NCI-H82 (cell line): ENCODE data around the gene PAK6.

Source experiments
- DNase-seq: peaks from one replicate; lab custom pipeline; 2025; lab: John Stamatoyannopoulos, UW

Gene PAK6

GRCh38 chr15:40293006-40293405 lies 54.1 kb downstream of the PAK6 start:
- no peak for DNase-seq

- DNase-seq, result no peak
These were observed 55.3 kb downstream of the PAK6 start for GRCh38 chr15:40293905-40294895.

- no peak for DNase-seq
These were observed 56.4 kb downstream of the PAK6 start for GRCh38 chr15:40295297-40295696.

GRCh38 chr15:40295877-40296560 lies 57.2 kb downstream of the PAK6 start:
- peak; percentile 16 for DNase-seq

GRCh38 chr15:40296561-40297230 lies 57.8 kb downstream of the PAK6 start:
- DNase-seq, result peak; percentile 74

- no peak for DNase-seq
These were observed 58.5 kb downstream of the PAK6 start for GRCh38 chr15:40297356-40297755.

- DNase-seq, result no peak
These were observed 59.5 kb downstream of the PAK6 start for GRCh38 chr15:40298216-40298935.

- no peak for DNase-seq
These were observed 61.5 kb downstream of the PAK6 start for GRCh38 chr15:40300367-40300766.

- DNase-seq, result no peak
These were observed 61.9 kb downstream of the PAK6 start for GRCh38 chr15:40300771-40301170.

GRCh38 chr15:40301467-40302179 lies 62.8 kb downstream of the PAK6 start:
- DNase-seq, result no peak

- no peak for DNase-seq
These were observed 63.5 kb downstream of the PAK6 start for GRCh38 chr15:40302288-40302886.

GRCh38 chr15:40302981-40303380 lies 64.1 kb downstream of the PAK6 start:
- no peak for DNase-seq

- DNase-seq, result no peak
These were observed 64.7 kb downstream of the PAK6 start for GRCh38 chr15:40303576-40303975.

- no peak for DNase-seq
These were observed 66.4 kb downstream of the PAK6 start for GRCh38 chr15:40305281-40305680.

- no peak for DNase-seq
These were observed 67.5 kb downstream of the PAK6 start for GRCh38 chr15:40306371-40306770.

GRCh38 chr15:40306908-40307307 lies 68.0 kb downstream of the PAK6 start:
- peak; percentile 48 for DNase-seq

- DNase-seq, result peak; percentile 97
These were observed 68.8 kb downstream of the PAK6 start, which contains the start of gene PLCB2 for GRCh38 chr15:40307421-40308211. Gene PLCB2, minus strand, starts transcription at chr15:40307935. Its CDS starts 263 bp downstream, at chr15:40307672.

- peak; percentile 32 for DNase-seq
These were observed 70.5 kb downstream of the PAK6 start for GRCh38 chr15:40309344-40309862.
